ENCODE data around the gene VN1R5. TPM values are rescaled to one million over a fixed set of nuclear protein-coding genes. Genes with fewer than 3 reads are reported as not detected.

Gene VN1R5
- total RNA-seq, 4 donors from 2014 or later, result not detected

DNA sequence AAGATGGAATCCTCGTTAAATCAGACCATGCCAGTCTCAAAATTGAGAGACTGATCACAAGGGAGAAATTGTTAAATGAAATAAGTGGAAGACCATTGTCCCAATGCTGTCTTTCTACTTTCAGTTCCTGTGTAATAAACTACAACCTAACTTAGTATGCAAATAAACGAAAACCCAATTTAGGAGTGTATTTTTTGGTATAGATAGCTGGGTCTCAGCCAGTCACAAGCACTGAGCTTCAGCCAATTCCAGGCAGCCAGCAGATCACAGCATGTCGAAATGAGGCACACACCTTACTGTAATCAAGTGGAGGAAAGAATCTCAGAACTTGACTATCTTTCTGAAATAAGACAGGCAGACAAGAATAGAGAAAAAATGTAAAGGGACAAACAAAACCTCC is 33.0 kb upstream of the VN1R5 start:
- Histone ChIP-seq H3K36me3 (no peaks in the 10 kb centered on the region), H3K4me1 (no peaks in the 10 kb centered on the region), H3K9me3 (peaks cover 0 to 6% (median under 1%) of the 10 kb centered on the region in 3 donors), H3K4me3 (no peak overlapping the region), H3K27ac (no peak overlapping the region), H3K27me3 (no peaks in the 10 kb centered on the region)
- WGBS, 2 donors, result 50 to 60% methylated on average over 3 of the region's 3 CpGs
- intact Hi-C loops (cut with DNase I), result no loop called here
- no peak for DNase-seq
- TF ChIP-seq POLR2A (IDR thresholded peaks at IDR 0.05), result no peak
- TF ChIP-seq, protein P1, sequence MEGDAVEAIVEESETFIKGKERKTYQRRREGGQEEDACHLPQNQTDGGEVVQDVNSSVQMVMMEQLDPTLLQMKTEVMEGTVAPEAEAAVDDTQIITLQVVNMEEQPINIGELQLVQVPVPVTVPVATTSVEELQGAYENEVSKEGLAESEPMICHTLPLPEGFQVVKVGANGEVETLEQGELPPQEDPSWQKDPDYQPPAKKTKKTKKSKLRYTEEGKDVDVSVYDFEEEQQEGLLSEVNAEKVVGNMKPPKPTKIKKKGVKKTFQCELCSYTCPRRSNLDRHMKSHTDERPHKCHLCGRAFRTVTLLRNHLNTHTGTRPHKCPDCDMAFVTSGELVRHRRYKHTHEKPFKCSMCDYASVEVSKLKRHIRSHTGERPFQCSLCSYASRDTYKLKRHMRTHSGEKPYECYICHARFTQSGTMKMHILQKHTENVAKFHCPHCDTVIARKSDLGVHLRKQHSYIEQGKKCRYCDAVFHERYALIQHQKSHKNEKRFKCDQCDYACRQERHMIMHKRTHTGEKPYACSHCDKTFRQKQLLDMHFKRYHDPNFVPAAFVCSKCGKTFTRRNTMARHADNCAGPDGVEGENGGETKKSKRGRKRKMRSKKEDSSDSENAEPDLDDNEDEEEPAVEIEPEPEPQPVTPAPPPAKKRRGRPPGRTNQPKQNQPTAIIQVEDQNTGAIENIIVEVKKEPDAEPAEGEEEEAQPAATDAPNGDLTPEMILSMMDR (IDR thresholded peaks at IDR 0.05), result no peak

DNA sequence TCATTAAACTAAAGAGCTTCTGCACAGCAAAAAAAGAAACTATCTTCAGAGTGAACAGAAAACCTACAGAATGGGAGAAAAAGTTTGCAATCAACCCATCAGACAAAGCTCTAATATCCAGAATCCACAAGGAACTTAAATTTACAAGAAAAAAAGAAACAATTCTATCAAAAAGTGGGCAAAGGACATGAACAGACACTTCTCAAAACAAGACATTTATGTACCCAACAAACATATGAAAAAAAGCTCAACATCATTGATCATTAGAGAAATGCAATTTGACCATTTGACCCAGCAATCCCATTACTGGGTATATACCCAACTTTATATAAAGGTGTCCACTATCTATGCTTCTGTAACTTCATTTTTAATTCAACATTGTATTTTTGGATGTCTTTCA is 31.1 kb upstream of the VN1R5 start:
- peaks cover 0 to 13% (median 6%) of the 10 kb centered on the region in 3 donors for H3K9me3 ChIP-seq
- no peaks in the 10 kb centered on the region for H3K4me1 ChIP-seq
- H3K36me3 ChIP-seq, result no peaks in the 10 kb centered on the region
- H3K27ac ChIP-seq, result no peak overlapping the region
- TF ChIP-seq POLR2A (IDR thresholded peaks at IDR 0.05), result no peak
- no peak overlapping the region for H3K4me3 ChIP-seq
- no peak for DNase-seq
- intact Hi-C loops (cut with DNase I), result no loop called here
- H3K27me3 ChIP-seq, result no peaks in the 10 kb centered on the region

DNA sequence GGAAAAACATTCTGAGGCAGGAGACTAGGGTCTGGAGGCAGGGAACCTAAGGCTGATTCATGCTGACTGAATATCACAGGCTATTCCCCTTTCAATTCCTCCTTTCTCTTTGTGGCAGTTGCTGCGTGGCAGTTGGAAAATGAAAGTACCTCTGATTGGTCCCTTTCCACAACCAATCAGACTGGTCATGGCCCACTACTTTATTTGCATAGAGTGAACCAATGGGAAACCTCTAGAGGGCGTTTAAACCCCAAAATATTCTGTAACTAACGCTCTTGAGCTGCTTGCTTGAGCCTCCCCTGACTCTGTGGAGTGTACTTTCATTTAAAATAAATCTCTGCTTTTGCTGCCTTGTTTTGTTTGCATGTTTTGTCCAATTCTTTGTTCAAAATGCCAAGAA is 27.7 kb upstream of the VN1R5 start:
- no peak for TF ChIP-seq POLR2A (IDR thresholded peaks at IDR 0.05)
- TF ChIP-seq, protein P1 (IDR thresholded peaks at IDR 0.05), result no peak
- no peaks in the 10 kb centered on the region for H3K27me3 ChIP-seq
- 44 to 56% methylated on average over 3 of the region's 3 CpGs for WGBS, 2 donors

DNA sequence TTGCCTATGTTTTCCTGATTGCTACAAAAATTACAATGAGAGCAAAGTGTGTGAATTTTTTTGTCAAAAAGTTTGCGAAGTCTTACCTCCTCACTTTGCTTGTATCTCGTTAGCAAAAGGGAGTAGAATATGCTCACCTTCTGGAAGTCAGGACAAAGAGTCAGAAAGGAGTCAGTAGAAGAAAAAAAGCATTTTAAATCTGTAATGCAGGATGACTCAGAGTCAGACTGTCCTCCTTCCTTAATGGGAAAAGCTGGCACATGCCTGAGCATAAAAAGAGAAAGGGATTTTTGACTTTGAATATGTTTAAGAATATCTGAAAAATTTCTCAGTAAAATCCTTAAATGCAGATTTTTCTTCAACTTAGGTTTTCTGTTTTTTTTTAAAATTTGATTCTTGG is 14.2 kb upstream of the VN1R5 start:
- H3K27ac ChIP-seq, result no peak overlapping the region
- 54 to 61% methylated on average over 2 of the region's 2 CpGs for WGBS, 2 donors
- peaks cover 0 to 6% (median 5%) of the 10 kb centered on the region in 3 donors for H3K9me3 ChIP-seq
- H3K4me3 ChIP-seq, result no peak overlapping the region
- H3K36me3 ChIP-seq, result no peaks in the 10 kb centered on the region
- H3K4me1 ChIP-seq, result no peaks in the 10 kb centered on the region
- DNase-seq, result no peak
- no peak for TF ChIP-seq POLR2A (IDR thresholded peaks at IDR 0.05)
- TF ChIP-seq, protein P1 (IDR thresholded peaks at IDR 0.05), result no peak
- intact Hi-C loops (cut with DNase I), result no loop called here
- H3K27me3 ChIP-seq, result no peaks in the 10 kb centered on the region

More for the DNA sequence above, 27.7 kb upstream of the VN1R5 start:
- intact Hi-C loops (cut with DNase I), result no loop called here
- H3K9me3 ChIP-seq, result peaks cover 0 to 13% (median 6%) of the 10 kb centered on the region in 3 donors
- H3K27ac ChIP-seq, result no peak overlapping the region
- no peak overlapping the region for H3K4me3 ChIP-seq
- no peak for DNase-seq
- H3K36me3 ChIP-seq, result no peaks in the 10 kb centered on the region
- no peaks in the 10 kb centered on the region for H3K4me1 ChIP-seq

DNA sequence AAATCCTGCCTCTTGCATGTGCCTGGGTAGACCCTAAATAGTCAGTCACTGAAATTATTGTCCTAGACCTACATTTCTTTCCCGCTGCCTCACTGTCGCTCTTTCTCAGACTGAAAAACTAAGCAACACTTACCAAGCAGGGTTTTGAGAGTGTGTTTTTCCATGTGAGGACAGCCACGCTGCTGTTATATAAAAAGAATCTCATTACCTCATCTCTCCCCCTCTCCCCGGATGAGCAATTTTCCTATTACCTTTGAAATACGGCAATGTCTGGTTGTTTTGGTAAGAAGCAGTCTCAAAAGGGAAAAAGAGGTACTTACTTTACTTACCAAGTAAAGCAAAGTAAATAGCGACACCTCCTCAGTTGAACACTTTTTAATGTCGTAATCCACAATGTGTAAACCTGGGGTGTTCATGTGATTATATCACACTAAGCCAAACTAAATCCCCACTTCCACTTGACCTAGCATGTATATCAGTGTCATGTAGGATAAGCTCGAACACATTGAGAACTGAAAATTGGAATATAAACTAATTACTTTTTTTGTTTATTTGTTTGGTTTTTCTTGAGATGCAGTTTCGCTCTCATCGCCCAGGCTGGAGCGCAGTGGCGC is 12.2 kb upstream of the VN1R5 start:
- H3K27ac ChIP-seq, result no peak overlapping the region
- H3K4me1 ChIP-seq, result no peaks in the 10 kb centered on the region
- no peaks in the 10 kb centered on the region for H3K36me3 ChIP-seq
- no peaks in the 10 kb centered on the region for H3K27me3 ChIP-seq
- intact Hi-C loops (cut with DNase I), result no loop called here
- 86 to 90% methylated on average over 12 of the region's 12 CpGs for WGBS, 2 donors
- no peak overlapping the region for H3K4me3 ChIP-seq
- H3K9me3 ChIP-seq, result peaks cover 0 to 10% (median 6%) of the 10 kb centered on the region in 3 donors
- no peak for TF ChIP-seq POLR2A (IDR thresholded peaks at IDR 0.05)
- TF ChIP-seq, protein P1 (IDR thresholded peaks at IDR 0.05), result no peak
- DNase-seq, result no peak

All from esophagus squamous epithelium (tissue), 5 donors.